ENCODE results near the gene NEDD4. TPM values are rescaled to one million over a fixed set of nuclear protein-coding genes. Genes with fewer than 3 reads are reported as not detected.

Gene NEDD4
- polyA plus RNA-seq, 1 donor from 2014 or later: 1.6 TPM

DNA sequence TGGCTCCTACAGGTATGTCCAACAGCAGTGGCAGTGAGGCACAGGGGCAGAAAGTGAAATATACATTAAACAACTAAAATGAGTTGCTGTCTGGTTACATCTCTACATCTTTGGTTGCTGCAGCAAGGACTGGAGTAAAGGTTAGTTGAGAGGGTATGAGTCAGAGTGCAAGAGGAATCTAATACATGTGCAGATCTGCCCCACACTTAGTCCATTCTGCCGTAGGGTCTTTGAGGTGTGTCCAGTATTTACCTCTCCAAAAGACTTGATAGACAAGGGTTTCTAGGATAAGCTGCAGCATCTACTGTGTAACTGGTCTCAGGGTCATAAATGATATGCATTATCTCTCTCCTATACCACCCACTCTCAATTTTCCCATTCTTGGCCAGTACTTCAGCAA is 6.2 kb upstream of the NEDD4 start:
- Histone ChIP-seq H3K27ac (ENCODE audit: low read length) (no peak overlapping the region), H3F3A (ENCODE audit: insufficient read depth, low read length, poor library complexity, severe bottlenecking) (no peaks in the 10 kb centered on the region), H4K20me1 (ENCODE audit: insufficient read depth) (no peaks in the 10 kb centered on the region), H3K9me2 (ENCODE audit: insufficient read depth, low read length) (no peaks in the 10 kb centered on the region), H2AFZ (ENCODE audit: low read depth, low read length) (no peak overlapping the region), H3K4me3 (ENCODE audit: low read length) (no peak overlapping the region), H3K79me2 (replicated peaks; ENCODE audit: insufficient read depth, low read length) (no peaks in the 10 kb centered on the region), H3K36me3 (ENCODE audit: insufficient read depth, low read length) (no peaks in the 10 kb centered on the region), H3K9me3 (ENCODE audit: low read length) (no peaks in the 10 kb centered on the region), H3K27me3 (ENCODE audit: insufficient read depth, low read depth, low read length) (no peaks in the 10 kb centered on the region), H3K9ac (ENCODE audit: low read length) (no peak overlapping the region), H3K4me2 (ENCODE audit: low read length) (no peak overlapping the region)
- TF ChIP-seq EP300 (conservative IDR thresholded peaks at IDR 0.05; ENCODE audit: poor library complexity, severe bottlenecking): no peak
- TF ChIP-seq REST (IDR thresholded peaks at IDR 0.05; ENCODE audit: borderline replicate concordance): no peak
- TF ChIP-seq POLR2AphosphoS5 (IDR thresholded peaks at IDR 0.05): no peak

DNA sequence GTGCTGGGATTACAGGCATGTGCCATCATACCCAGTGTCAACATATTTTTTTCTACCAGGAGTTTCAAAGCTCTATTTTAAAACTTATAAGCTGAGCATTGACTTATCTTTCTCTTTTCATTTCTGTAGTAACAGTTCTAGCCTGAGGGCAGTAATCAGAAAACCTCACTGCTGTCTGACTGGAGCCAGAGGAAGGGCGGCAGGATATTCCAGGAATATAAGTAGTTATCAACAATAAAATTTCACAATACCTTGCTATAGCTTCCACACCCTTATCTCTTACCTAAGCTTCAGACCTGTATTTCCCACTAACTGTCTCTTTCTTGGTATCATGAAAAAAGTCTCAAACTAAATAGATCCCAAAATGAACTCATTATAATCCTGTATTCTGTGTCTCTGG is 5.1 kb upstream of the NEDD4 start:
- no peak overlapping the region for H3K4me3 ChIP-seq (ENCODE audit: low read length)
- no peaks in the 10 kb centered on the region for H3K79me2 ChIP-seq (replicated peaks; ENCODE audit: insufficient read depth, low read length)
- H2AFZ ChIP-seq (ENCODE audit: low read depth, low read length): no peak overlapping the region
- H4K20me1 ChIP-seq (ENCODE audit: insufficient read depth): no peaks in the 10 kb centered on the region
- no peak for TF ChIP-seq EZH2 (IDR thresholded peaks at IDR 0.05; ENCODE audit: borderline replicate concordance, insufficient read depth, low read length, poor library complexity, severe bottlenecking)
- TF ChIP-seq EP300 (conservative IDR thresholded peaks at IDR 0.05; ENCODE audit: poor library complexity, severe bottlenecking): no peak
- TF ChIP-seq POLR2AphosphoS5 (IDR thresholded peaks at IDR 0.05): no peak
- no peak for TF ChIP-seq REST (IDR thresholded peaks at IDR 0.05; ENCODE audit: borderline replicate concordance)
- TF ChIP-seq RAD21 (conservative IDR thresholded peaks at IDR 0.05): no peak
- no peak for TF ChIP-seq TAF1 (IDR thresholded peaks at IDR 0.05; ENCODE audit: low read depth)
- no peak for TF ChIP-seq MXI1 (conservative IDR thresholded peaks at IDR 0.05; ENCODE audit: poor library complexity, severe bottlenecking)
- no peak for TF ChIP-seq CTCF (IDR thresholded peaks at IDR 0.05; ENCODE audit: poor library complexity, severe bottlenecking)
- TF ChIP-seq SMC3 (conservative IDR thresholded peaks at IDR 0.05; ENCODE audit: poor library complexity): no peak
- H3K36me3 ChIP-seq (ENCODE audit: insufficient read depth, low read length): no peaks in the 10 kb centered on the region
- H3K9ac ChIP-seq (ENCODE audit: low read length): no peak overlapping the region
- H3F3A ChIP-seq (ENCODE audit: insufficient read depth, low read length, poor library complexity, severe bottlenecking): no peaks in the 10 kb centered on the region
- H3K4me2 ChIP-seq (ENCODE audit: low read length): no peak overlapping the region
- no peaks in the 10 kb centered on the region for H3K9me2 ChIP-seq (ENCODE audit: insufficient read depth, low read length)
- no peaks in the 10 kb centered on the region for H3K27me3 ChIP-seq (ENCODE audit: insufficient read depth, low read depth, low read length)
- no peak overlapping the region for H3K27ac ChIP-seq (ENCODE audit: low read length)
- H3K9me3 ChIP-seq (ENCODE audit: low read length): no peaks in the 10 kb centered on the region

Data from neural cell (in vitro differentiated cells).